SU-DHL-6 (cell line): Measurements from ENCODE around the gene TRPM3.

Experiments used
- H2AFZ ChIP-seq: fragments of 200-600 bp; sonication (generic); 2 replicates; pipeline ENCODE4 v1.6.1; 2014; ENCODE audit warnings: low read depth, mild to moderate bottlenecking, moderate library complexity, mixed read lengths, antibody characterized with exemption, low read length; ENCODE audit not compliant: severe bottlenecking
- H3F3A ChIP-seq: fragments of 200-600 bp; shearing (Covaris generic); 2 replicates; pipeline ENCODE4 v1.6.0; 2016; ENCODE audit warnings: antibody characterized with exemption, mild to moderate bottlenecking; ENCODE audit not compliant: insufficient read depth
- H3K27ac ChIP-seq: fragments of 200-600 bp; sonication (generic); 2 replicates; pipeline ENCODE4 v1.5.1; 2016; ENCODE audit warnings: low read depth, mild to moderate bottlenecking, low read length, moderate library complexity, mixed read lengths
- H3K27me3 ChIP-seq: fragments of 200-600 bp; sonication (generic), shearing (Covaris generic); 2 replicates; pipeline ENCODE4 v1.6.0; 2014; ENCODE audit warnings: mild to moderate bottlenecking, low read length
- H3K36me3 ChIP-seq: fragments of 200-600 bp; sonication (generic); 2 replicates; pipeline ENCODE4 v1.6.1; 2014; ENCODE audit warnings: mild to moderate bottlenecking, low read length, mixed read lengths
- H3K4me2 ChIP-seq: fragments of 300-600, 200-600 bp; shearing (Covaris generic), sonication (generic); 2 replicates; pipeline ENCODE4 v1.6.0; 2014; ENCODE audit warnings: low read length, low read depth, mild to moderate bottlenecking; ENCODE audit not compliant: poor library complexity, severe bottlenecking
- H3K4me3 ChIP-seq: fragments of 200-600 bp; sonication (generic); 2 replicates; pipeline ENCODE4 v1.5.1; 2014; ENCODE audit warnings: antibody characterized with exemption, low read length, mild to moderate bottlenecking, mixed read lengths; ENCODE audit not compliant: insufficient read depth, poor library complexity, severe bottlenecking
- H3K79me2 ChIP-seq: fragments of 200-600 bp; sonication (generic); 2 replicates; pipeline ENCODE4 v1.6.1; 2014; ENCODE audit warnings: mild to moderate bottlenecking, low read length, moderate library complexity; ENCODE audit not compliant: insufficient read depth
- H3K9ac ChIP-seq: fragments of 200-600 bp; sonication (generic); 2 replicates; pipeline ENCODE4 v1.7.0; 2014; ENCODE audit warnings: mild to moderate bottlenecking, low read length
- H3K9me2 ChIP-seq: fragments of 200-600 bp; sonication (generic); replicated peaks from 2 replicates; pipeline ENCODE4 v1.6.1; 2014; ENCODE audit warnings: low read length; ENCODE audit not compliant: insufficient read depth
- H3K9me3 ChIP-seq: fragments of 200-600 bp; sonication (generic); 2 replicates; pipeline ENCODE4 v1.6.1; 2014; ENCODE audit warnings: low read length, mixed read lengths; ENCODE audit not compliant: insufficient read depth
- H4K20me1 ChIP-seq: fragments of 200-600 bp; sonication (generic); 2 replicates; pipeline ENCODE4 v1.6.1; 2014; ENCODE audit warnings: low read depth, mild to moderate bottlenecking, antibody characterized with exemption, low read length, moderate library complexity, mixed read lengths
- CTCF ChIP-seq: fragments of 200-600 bp; sonication (generic); IDR thresholded peaks from one replicate; pipeline ENCODE4 v1.5.1; 2017; ENCODE audit warnings: antibody characterized with exemption, mild to moderate bottlenecking, low read length, moderate library complexity; ENCODE audit not compliant: insufficient read depth, poor library complexity, severe bottlenecking
- EZH2phosphoT487 ChIP-seq: fragments of 200-600 bp; sonication (generic), shearing (Covaris generic); conservative IDR thresholded peaks from 2 replicates; pipeline ENCODE4 v1.6.1; 2018; ENCODE audit warnings: mild to moderate bottlenecking, antibody characterized with exemption, low read length, moderate library complexity, mixed read lengths

The TRPM3 gene

GRCh38 chr9:70556771-70557170 is 564.6 kb downstream of the TRPM3 start:
- H3K27ac ChIP-seq, result no peak overlapping the region
- no peaks in the 10 kb centered on the region for H3K9me2 ChIP-seq
- no peaks in the 10 kb centered on the region for H3F3A ChIP-seq
- H2AFZ ChIP-seq, result no peak overlapping the region
- H3K36me3 ChIP-seq, result no peaks in the 10 kb centered on the region
- H4K20me1 ChIP-seq, result no peaks in the 10 kb centered on the region
- H3K4me3 ChIP-seq, result no peak overlapping the region
- no peak overlapping the region for H3K9ac ChIP-seq
- no peaks in the 10 kb centered on the region for H3K79me2 ChIP-seq
- TF ChIP-seq EZH2phosphoT487 (no peak), CTCF (no peak)
- H3K4me2 ChIP-seq, result no peak overlapping the region
- H3K9me3 ChIP-seq, result no peaks in the 10 kb centered on the region
- no peaks in the 10 kb centered on the region for H3K27me3 ChIP-seq

- Histone ChIP-seq H3K27ac (no peak overlapping the region), H3K4me3 (no peak overlapping the region), H3K79me2 (no peaks in the 10 kb centered on the region), H3K9me2 (no peaks in the 10 kb centered on the region), H3K4me2 (no peak overlapping the region), H3K9me3 (no peaks in the 10 kb centered on the region), H3K36me3 (no peaks in the 10 kb centered on the region), H3K9ac (no peak overlapping the region), H3F3A (no peaks in the 10 kb centered on the region), H4K20me1 (no peaks in the 10 kb centered on the region), H2AFZ (no peak overlapping the region), H3K27me3 (no peaks in the 10 kb centered on the region)
- TF ChIP-seq EZH2phosphoT487 (no peak), CTCF (no peak)
These were observed 566.5 kb downstream of the TRPM3 start for GRCh38 chr9:70554881-70555280.

- Histone ChIP-seq H3K9ac (no peak overlapping the region), H3K4me3 (no peak overlapping the region), H3K4me2 (no peak overlapping the region), H3K27me3 (no peaks in the 10 kb centered on the region), H3K79me2 (no peaks in the 10 kb centered on the region), H4K20me1 (no peaks in the 10 kb centered on the region), H3F3A (no peaks in the 10 kb centered on the region), H3K9me2 (no peaks in the 10 kb centered on the region), H3K36me3 (no peaks in the 10 kb centered on the region), H3K9me3 (no peaks in the 10 kb centered on the region), H3K27ac (no peak overlapping the region), H2AFZ (no peak overlapping the region)
- TF ChIP-seq EZH2phosphoT487, result no peak
- no peak for TF ChIP-seq CTCF
These were observed 567.4 kb downstream of the TRPM3 start for GRCh38 chr9:70553707-70554673.
